Stomach (tissue), 4 donors: ENCODE results near the gene RGL3.

Source experiments
- POLR2A ChIP-seq, 4 donors: fragments of 450-650 bp; IDR thresholded peaks; one replicate each; pipeline ENCODE4 v1.6.1; 2016; ENCODE audit warnings: antibody characterized with exemption in 4 of 4, control low read depth in 2 of 4, mild to moderate bottlenecking in 1 of 4, moderate library complexity in 1 of 4
- POLR2AphosphoS5 ChIP-seq, 3 donors: sonication (generic); formaldehyde crosslinking; IDR thresholded peaks; one replicate each; pipeline ENCODE4 v1.6.1; 2016; ENCODE audit warnings: antibody characterized with exemption in 3 of 3
- TF ChIP-seq, protein P1 (sequence below), 7 experiments: fragments of 450-650 bp in 4 of 7; fragments of 200-600 bp in 3 of 7; sonication (generic) in 3 of 7; IDR thresholded peaks; one replicate each; pipeline ENCODE4 v1.5.1; 2016 to 2019; ENCODE audit warnings: antibody characterized with exemption in 7 of 7, control low read depth in 2 of 7, mild to moderate bottlenecking in 1 of 7

DNA sequence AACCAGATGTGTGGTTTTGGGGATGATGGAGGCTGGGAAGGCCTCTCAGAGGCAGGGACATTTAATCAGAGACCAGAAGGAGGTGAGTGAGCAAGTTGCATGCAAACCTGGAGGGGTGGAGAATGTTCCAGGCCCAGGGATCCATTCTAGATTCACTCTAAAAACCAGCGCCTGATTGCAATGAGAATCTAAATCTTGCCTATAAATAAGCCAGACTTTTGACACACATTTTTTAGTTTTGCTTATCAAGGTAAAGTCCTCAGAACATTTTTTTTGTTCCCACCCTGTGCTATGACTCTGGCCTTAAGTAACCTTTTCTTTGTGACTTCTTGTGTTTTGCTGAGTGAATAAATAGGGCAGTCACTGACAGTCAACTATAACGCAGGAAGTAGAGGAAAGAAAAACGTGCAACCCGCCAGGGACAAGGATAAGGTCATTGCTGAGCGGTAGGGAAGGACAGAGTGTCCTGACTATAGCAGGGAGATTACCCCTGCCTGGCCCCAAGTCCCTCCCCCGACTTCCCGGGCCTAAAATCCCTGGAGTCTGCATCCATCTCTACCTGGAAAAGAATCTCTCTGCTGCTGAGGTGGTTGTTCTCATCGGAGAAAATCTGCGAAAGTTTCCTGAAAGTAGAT, 14.4 kb downstream of the RGL3 start:
- TF ChIP-seq POLR2AphosphoS5 (IDR thresholded peaks at IDR 0.05), result peak in 1 of 3 donors; percentile 7
- TF ChIP-seq POLR2A (IDR thresholded peaks at IDR 0.05), result no peak
- TF ChIP-seq, protein P1, sequence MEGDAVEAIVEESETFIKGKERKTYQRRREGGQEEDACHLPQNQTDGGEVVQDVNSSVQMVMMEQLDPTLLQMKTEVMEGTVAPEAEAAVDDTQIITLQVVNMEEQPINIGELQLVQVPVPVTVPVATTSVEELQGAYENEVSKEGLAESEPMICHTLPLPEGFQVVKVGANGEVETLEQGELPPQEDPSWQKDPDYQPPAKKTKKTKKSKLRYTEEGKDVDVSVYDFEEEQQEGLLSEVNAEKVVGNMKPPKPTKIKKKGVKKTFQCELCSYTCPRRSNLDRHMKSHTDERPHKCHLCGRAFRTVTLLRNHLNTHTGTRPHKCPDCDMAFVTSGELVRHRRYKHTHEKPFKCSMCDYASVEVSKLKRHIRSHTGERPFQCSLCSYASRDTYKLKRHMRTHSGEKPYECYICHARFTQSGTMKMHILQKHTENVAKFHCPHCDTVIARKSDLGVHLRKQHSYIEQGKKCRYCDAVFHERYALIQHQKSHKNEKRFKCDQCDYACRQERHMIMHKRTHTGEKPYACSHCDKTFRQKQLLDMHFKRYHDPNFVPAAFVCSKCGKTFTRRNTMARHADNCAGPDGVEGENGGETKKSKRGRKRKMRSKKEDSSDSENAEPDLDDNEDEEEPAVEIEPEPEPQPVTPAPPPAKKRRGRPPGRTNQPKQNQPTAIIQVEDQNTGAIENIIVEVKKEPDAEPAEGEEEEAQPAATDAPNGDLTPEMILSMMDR (IDR thresholded peaks at IDR 0.05), result no peak
